Measurements from ENCODE around the gene DDAH1. TPM values are rescaled to one million over a fixed set of nuclear protein-coding genes. Genes with fewer than 3 reads are reported as not detected.

DDAH1 gene
- total RNA-seq, 1 experiment from 2014 or later, result 36.3 TPM

- Histone ChIP-seq H3K18ac (ENCODE audit: insufficient read length, low read depth, low read length) (no peak overlapping the region), H3K79me2 (ENCODE audit: insufficient read depth, low read length) (no peaks in the 10 kb centered on the region; the same call in 1 of the 2 replicates), H3K56ac (ENCODE audit: insufficient read length, low read depth, low read length) (no peak overlapping the region), H2BK15ac (ENCODE audit: low read depth, low read length) (no peak overlapping the region), H3T11ph (ENCODE audit: low read length) (no peak overlapping the region), H3K9ac (ENCODE audit: extremely low read depth, insufficient read length, low read length) (no peak overlapping the region), H4K8ac (replicated peaks; ENCODE audit: insufficient read length, low read depth, low read length) (no peak overlapping the region), H3K23me2 (ENCODE audit: insufficient read length, low read depth, low read length, poor library complexity, severe bottlenecking) (no peaks in the 10 kb centered on the region), H4K5ac (ENCODE audit: insufficient read length, low read depth, low read length) (no peak overlapping the region), H4K20me1 (ENCODE audit: control insufficient read depth, insufficient read depth, insufficient read length) (no peaks in the 10 kb centered on the region), H3K27ac (ENCODE audit: insufficient read length, low read depth, low read length) (no peak overlapping the region), H2BK12ac (ENCODE audit: insufficient read length, low read depth, low read length) (no peak overlapping the region), H3K4me1 (ENCODE audit: insufficient read depth, low read length) (no peaks in the 10 kb centered on the region; the same call in 1 of the 2 replicates), H2AFZ (ENCODE audit: low read length) (no peak overlapping the region), H2BK120ac (ENCODE audit: low read depth, low read length, poor library complexity, severe bottlenecking) (no peak overlapping the region), H2BK5ac (ENCODE audit: insufficient read length, low read length) (no peak overlapping the region), H3K9me3 (ENCODE audit: control insufficient read depth, low read depth, low read length) (no peaks in the 10 kb centered on the region), H3K23ac (ENCODE audit: insufficient read length, low read depth, low read length) (no peak overlapping the region), H2AK5ac (ENCODE audit: insufficient read length, low read length) (no peak overlapping the region), H4K91ac (ENCODE audit: insufficient read length, low read depth, low read length) (no peak overlapping the region), H3K14ac (ENCODE audit: insufficient read depth, low read length) (no peak overlapping the region), H3K79me1 (ENCODE audit: insufficient read depth, low read depth, low read length, poor library complexity, severe bottlenecking) (no peaks in the 10 kb centered on the region), H3K27me3 (ENCODE audit: insufficient read depth, low read length) (no peaks in the 10 kb centered on the region), H2BK20ac (ENCODE audit: low read depth, low read length, poor library complexity, severe bottlenecking) (no peak overlapping the region), H3K4me2 (ENCODE audit: insufficient read depth, insufficient read length, low read length) (no peak overlapping the region), H3K4ac (ENCODE audit: low read depth, low read length) (no peak overlapping the region)
- H3K4me1 Mint-ChIP-seq, result peaks cover 8 to 12% of the 10 kb centered on the region in 2 experiments
- no peak for DNase-seq
- peaks cover 6 to 14% (median 14%) of the 10 kb centered on the region in 3 experiments for H3K36me3 Mint-ChIP-seq (ENCODE audit: insufficient read depth in 1 of 3, low read depth in 3 of 3)
- no peaks in the 10 kb centered on the region; the same call in 1 of the 2 replicates for H3K27me3 Mint-ChIP-seq (ENCODE audit: low read depth)
- no peak for TF ChIP-seq CTCF (conservative IDR thresholded peaks at IDR 0.05)
- H3K9me3 Mint-ChIP-seq, result peaks cover 10 to 16% of the 10 kb centered on the region in 2 experiments
- H3K27ac Mint-ChIP-seq, result no peak overlapping the region
- no peak overlapping the region for H3K4me3 Mint-ChIP-seq
Measured at GRCh38 chr1:85388416-85388815, 76.5 kb downstream of the DDAH1 start.

All from H9 (cell line).